ENCODE data around the gene TLE3. TPM values are rescaled to one million over a fixed set of nuclear protein-coding genes. Genes with fewer than 3 reads are reported as not detected.

The TLE3 gene
- total and polyA plus RNA-seq, 2 experiments from 2014 or later: 20.5 to 38.2 TPM

DNA sequence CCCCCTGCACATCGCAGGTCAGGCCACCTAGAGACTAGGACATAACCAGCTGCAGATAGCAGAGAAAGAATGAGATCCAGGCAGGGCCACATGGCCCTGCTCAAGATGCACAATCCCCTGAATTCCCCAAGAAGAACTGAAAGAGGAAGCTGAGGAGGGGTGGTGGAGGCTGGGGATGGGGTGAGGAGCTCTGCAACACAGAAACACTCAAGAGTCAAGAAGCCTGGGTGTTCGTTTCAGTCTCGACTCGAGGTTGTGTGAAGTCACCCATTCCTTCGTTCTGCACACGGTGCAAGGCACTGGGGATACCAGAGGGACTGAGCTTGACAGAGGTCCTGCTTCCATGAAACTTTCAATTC lies 62.0 kb downstream of the TLE3 start:
- Histone ChIP-seq H3K27ac (no peak overlapping the region), H3K4me3 (no peak overlapping the region), H3K27me3 (peaks cover 27% of the 10 kb centered on the region), H3K36me3 (no peaks in the 10 kb centered on the region), H3K9me3 (ENCODE audit: low read depth) (no peaks in the 10 kb centered on the region), H3K4me1 (ENCODE audit: low read depth) (no peaks in the 10 kb centered on the region)
- DNase-seq (ENCODE audit: low read depth in 1 of 2, low spot score in 1 of 2): no peak
- TF ChIP-seq, protein P1, sequence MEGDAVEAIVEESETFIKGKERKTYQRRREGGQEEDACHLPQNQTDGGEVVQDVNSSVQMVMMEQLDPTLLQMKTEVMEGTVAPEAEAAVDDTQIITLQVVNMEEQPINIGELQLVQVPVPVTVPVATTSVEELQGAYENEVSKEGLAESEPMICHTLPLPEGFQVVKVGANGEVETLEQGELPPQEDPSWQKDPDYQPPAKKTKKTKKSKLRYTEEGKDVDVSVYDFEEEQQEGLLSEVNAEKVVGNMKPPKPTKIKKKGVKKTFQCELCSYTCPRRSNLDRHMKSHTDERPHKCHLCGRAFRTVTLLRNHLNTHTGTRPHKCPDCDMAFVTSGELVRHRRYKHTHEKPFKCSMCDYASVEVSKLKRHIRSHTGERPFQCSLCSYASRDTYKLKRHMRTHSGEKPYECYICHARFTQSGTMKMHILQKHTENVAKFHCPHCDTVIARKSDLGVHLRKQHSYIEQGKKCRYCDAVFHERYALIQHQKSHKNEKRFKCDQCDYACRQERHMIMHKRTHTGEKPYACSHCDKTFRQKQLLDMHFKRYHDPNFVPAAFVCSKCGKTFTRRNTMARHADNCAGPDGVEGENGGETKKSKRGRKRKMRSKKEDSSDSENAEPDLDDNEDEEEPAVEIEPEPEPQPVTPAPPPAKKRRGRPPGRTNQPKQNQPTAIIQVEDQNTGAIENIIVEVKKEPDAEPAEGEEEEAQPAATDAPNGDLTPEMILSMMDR (IDR thresholded peaks at IDR 0.05; ENCODE audit: low read depth, low read length): no peak

DNA sequence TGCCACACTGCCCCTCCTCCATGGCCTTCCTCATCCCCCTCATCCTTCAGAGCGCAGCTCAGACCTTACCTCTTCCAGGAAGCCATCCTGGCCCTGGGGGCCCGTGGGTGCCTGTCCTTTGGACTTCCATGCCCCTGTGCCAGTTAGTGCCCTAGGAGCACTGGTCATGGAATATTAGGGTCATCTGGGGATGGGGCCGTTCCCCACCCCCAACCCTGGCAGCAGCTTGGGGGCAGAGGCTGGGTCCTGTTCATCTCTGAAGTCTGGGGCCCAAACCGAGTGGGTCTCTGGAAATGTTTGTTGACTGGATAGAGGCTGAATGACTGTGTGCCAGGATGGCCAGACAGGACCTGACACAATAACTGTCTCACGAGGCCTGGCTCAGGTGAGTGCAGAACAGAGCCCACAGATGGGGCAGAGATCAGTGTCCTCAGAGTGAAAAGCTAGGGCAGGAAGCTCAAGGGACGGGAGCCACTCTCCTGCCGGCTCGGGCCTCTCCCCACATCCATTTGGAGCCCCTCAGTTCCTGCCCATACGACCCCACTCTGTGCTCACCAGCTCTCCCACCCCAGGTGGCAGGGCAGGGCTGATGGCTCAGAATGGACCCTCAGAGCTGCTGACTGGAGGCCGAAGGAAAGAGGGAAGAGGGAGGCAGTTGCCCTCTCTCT lies 62.5 kb downstream of the TLE3 start:
- DNase-seq (ENCODE audit: low read depth in 1 of 2, low spot score in 1 of 2): no peak
- no peaks in the 10 kb centered on the region for H3K36me3 ChIP-seq
- H3K27me3 ChIP-seq: peaks cover 26% of the 10 kb centered on the region
- TF ChIP-seq, protein P1 (IDR thresholded peaks at IDR 0.05; ENCODE audit: low read depth, low read length): no peak
- H3K4me1 ChIP-seq (ENCODE audit: low read depth): no peaks in the 10 kb centered on the region
- H3K4me3 ChIP-seq: no peak overlapping the region
- H3K9me3 ChIP-seq (ENCODE audit: low read depth): no peaks in the 10 kb centered on the region
- no peak overlapping the region for H3K27ac ChIP-seq

DNA sequence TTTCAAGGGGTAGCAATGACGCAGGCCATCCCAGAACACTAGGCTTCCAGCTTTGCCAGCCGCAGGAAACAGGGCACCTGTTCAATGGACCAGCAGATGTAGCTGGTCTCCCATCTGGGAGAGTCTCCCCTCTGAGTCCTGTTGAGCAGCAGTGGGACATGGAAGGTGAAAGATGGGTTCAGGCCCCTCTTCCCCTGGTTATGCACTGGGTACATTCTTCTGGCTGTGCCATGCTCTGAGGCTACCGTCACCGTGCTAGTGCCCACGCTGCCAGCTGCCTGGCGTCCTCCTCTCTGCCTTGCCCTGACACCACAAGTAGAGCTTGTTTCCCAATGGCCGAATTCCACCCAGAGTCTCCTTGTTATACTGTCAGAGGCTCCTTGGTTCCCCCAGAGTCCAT lies 63.1 kb downstream of the TLE3 start:
- Histone ChIP-seq H3K36me3 (no peaks in the 10 kb centered on the region), H3K9me3 (ENCODE audit: low read depth) (no peaks in the 10 kb centered on the region), H3K27me3 (peaks cover 25% of the 10 kb centered on the region), H3K27ac (no peak overlapping the region), H3K4me1 (ENCODE audit: low read depth) (no peaks in the 10 kb centered on the region), H3K4me3 (no peak overlapping the region)
- DNase-seq (ENCODE audit: low read depth in 1 of 2, low spot score in 1 of 2): no peak
- TF ChIP-seq, protein P1 (IDR thresholded peaks at IDR 0.05; ENCODE audit: low read depth, low read length): no peak

DNA sequence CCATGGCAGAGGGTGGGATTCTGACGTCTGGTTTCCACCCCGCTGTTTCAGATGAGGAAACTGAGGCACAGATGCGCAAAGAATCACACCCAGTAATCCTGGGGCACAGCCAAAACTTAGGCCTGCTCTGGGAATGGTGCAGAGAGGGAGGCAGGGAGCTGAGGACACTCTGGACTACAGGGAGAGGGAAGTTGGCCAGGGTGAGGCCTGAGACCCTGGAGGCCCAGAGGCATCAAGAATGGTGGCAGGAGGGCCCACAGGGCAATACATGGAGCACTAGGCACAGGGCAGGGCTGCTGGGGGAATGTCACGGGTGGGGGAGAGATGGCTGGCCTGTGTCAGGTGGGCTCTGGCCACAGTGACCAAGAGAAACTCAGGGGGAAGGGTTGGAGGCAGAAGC lies 63.6 kb downstream of the TLE3 start:
- peaks cover 29% of the 10 kb centered on the region for H3K27me3 ChIP-seq
- H3K4me1 ChIP-seq (ENCODE audit: low read depth): no peaks in the 10 kb centered on the region
- no peaks in the 10 kb centered on the region for H3K36me3 ChIP-seq
- no peak overlapping the region for H3K27ac ChIP-seq
- no peaks in the 10 kb centered on the region for H3K9me3 ChIP-seq (ENCODE audit: low read depth)
- TF ChIP-seq, protein P1 (IDR thresholded peaks at IDR 0.05; ENCODE audit: low read depth, low read length): no peak
- DNase-seq (ENCODE audit: low read depth in 1 of 2, low spot score in 1 of 2): no peak
- H3K4me3 ChIP-seq: no peak overlapping the region

GRCh38 chr15:70033529-70034140 lies 64.1 kb downstream of the TLE3 start:
- peak in 1 of 2 donors; percentile 80 for DNase-seq (ENCODE audit: low read depth in 1 of 2, low spot score in 1 of 2)
- no peak overlapping the region for H3K4me3 ChIP-seq
- H3K4me1 ChIP-seq (ENCODE audit: low read depth): no peaks in the 10 kb centered on the region
- H3K27me3 ChIP-seq: peaks cover 27% of the 10 kb centered on the region
- TF ChIP-seq, protein P1 (IDR thresholded peaks at IDR 0.05; ENCODE audit: low read depth, low read length): no peak
- no peaks in the 10 kb centered on the region for H3K9me3 ChIP-seq (ENCODE audit: low read depth)
- H3K27ac ChIP-seq: no peak overlapping the region
- H3K36me3 ChIP-seq: no peaks in the 10 kb centered on the region
